VCaP (cell line): Measurements from ENCODE around the gene ZNF883.
"Not testable (repeated sequence)": the region's sequence is repeated elsewhere in the genome, so short reads cannot be mapped to it uniquely, and the experiment has no call there.

Source experiments
- H3K27ac ChIP-seq: fragments of 450-650 bp; 2 replicates; pipeline ENCODE4 v1.5.1; 2017
- TF ChIP-seq, protein P1 (sequence below): fragments of 450-650 bp; conservative IDR thresholded peaks from 2 replicates; pipeline ENCODE4 v1.5.1; 2017; ENCODE audit warnings: mild to moderate bottlenecking, moderate library complexity

The ZNF883 gene

DNA sequence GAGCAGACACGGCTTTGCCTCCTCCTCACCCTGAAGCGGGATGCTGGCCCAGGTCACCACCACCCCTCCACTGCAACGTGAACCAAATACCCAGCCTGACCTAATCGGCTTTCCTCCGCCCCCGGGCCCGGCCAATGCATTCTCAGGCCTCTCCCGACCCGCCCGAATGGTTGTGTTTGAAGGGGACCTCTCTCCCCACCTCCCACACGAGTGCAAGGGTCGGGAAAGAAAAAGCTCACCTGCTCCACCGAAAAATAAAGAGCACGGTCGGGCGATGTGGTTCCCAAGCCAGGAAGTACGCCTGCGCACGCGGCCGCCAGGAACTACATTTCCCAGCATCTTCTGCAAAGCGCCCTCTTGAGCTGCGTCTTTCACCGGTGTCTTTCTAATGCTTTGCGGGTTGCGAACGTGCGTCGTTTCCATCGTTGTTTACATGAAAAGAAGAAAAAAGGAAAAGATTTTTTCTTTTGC lies at the start of gene ZNF883:
Gene ZNF883 (minus strand): TSS at position 282 of the 471 bp plus-strand sequence.
- peak within 1 kb of the TSS; percentile 48; the same call in 1 of the 2 replicates for H3K27ac ChIP-seq
- TF ChIP-seq, protein P1, sequence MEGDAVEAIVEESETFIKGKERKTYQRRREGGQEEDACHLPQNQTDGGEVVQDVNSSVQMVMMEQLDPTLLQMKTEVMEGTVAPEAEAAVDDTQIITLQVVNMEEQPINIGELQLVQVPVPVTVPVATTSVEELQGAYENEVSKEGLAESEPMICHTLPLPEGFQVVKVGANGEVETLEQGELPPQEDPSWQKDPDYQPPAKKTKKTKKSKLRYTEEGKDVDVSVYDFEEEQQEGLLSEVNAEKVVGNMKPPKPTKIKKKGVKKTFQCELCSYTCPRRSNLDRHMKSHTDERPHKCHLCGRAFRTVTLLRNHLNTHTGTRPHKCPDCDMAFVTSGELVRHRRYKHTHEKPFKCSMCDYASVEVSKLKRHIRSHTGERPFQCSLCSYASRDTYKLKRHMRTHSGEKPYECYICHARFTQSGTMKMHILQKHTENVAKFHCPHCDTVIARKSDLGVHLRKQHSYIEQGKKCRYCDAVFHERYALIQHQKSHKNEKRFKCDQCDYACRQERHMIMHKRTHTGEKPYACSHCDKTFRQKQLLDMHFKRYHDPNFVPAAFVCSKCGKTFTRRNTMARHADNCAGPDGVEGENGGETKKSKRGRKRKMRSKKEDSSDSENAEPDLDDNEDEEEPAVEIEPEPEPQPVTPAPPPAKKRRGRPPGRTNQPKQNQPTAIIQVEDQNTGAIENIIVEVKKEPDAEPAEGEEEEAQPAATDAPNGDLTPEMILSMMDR, result 0 out of 2 replicates have a peak, but pooled peaks have one; percentile 15

GRCh38 chr9:113061072-113061850 lies 49.3 kb upstream of the ZNF883 start:
- not testable (repeated sequence) for H3K27ac ChIP-seq

DNA sequence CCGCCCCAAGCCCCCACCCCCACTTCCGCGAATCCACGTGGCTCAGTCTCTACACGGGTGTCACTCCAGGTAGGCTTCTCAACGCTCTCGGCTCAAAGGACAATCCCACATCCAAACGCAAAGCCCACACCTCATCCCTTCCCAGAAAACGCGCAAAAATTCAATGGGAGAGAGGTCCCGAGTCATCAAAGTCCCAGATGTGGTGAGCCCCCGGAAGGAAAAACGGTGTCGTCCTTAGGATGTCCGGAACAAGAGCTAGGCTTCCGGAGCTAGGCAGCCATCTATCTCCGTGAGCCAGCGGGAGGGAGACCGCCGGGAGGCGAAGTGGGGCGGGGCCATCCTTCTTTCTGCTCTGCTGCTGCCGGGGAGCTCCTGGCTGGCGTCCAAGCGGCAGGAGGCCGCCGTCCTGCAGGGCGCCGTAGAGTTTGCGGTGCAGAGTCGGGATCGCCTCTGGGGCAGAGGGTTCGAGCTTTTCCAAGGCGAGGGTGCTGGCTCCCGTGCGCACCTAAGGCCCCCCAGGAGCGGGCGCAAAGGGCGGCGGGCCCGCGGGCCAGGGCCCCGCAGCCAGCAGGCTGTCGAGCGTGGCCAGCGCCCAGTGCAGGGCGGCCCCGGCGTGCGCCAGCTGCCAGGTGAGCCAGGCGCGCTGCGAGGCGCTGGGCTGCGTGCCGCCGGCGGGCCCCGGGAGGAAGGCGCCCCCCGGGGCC lies 47.7 kb upstream of the ZNF883 start:
- not testable (repeated sequence) for H3K27ac ChIP-seq

DNA sequence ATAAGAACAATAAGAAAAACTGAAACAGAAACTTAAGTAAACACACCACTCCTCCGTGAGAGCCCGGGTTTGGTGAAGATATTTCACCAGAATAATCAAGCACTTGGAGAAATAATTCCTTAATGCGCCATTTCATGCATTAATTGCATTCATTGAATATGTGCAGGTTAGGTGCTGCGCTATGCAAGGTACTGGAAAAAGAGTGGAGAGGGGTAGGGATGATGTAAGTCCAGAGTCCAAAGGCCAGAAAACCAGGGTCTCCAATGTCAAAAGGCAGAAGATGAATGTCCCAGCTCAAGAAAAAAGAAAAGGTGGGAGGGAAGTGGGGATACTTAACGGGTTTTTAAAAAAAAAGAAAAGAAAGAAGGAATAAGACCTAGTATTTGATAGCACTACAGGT lies 45.2 kb upstream of the ZNF883 start:
- TF ChIP-seq, protein P1, result no peak
- H3K27ac ChIP-seq, result peak overlapping the region; percentile 72

DNA sequence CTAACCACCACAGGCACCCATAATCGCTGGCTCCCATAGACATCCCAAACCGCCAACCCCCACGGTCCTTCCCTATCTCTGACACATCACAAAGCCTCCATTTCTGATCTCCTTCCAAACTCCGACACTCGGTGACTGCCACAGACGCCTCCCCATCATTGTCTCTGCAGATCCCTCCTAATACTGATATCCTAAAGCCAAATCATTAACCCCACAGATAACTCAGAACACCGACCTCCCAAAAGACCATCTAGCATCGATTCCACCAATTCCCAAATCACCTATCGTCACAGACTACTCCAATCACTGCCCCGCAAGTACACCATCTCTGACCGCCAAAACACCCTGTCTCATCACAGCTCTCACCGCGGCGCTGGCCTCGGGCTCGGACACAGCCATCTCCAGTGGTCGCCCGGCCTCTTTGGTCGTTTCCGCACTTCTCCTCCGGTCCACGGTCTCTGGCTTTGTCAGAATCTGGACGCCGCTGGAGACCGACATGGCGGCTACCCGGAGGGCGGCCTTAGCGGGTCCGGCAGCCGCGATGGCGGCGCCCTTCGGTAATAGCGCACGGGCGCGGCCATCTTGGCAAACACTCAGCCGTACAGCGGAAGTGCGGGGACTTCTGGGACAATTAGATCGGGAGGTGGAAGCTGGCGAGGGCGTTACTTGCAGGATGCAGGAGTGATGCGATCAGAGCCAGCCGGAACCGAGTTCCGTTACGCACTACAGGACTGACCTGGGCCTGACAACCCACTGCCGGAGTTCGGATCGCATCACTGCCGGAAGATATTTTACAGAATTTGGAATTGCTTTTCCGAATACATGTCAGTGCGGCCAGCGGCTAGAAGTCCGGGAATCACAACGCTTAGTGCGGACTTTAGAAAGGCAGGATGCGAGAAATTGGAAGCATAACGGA lies 44.5 kb upstream of the ZNF883 start, which contains the start of gene ZFP37:
Gene ZFP37 (minus strand): TSS at position 534 of the 916 bp plus-strand sequence. CDS start 36 bp downstream, at position 498.
- peak within 1 kb of the TSS; percentile 72 for H3K27ac ChIP-seq
- TF ChIP-seq, protein P1, result no peak

DNA sequence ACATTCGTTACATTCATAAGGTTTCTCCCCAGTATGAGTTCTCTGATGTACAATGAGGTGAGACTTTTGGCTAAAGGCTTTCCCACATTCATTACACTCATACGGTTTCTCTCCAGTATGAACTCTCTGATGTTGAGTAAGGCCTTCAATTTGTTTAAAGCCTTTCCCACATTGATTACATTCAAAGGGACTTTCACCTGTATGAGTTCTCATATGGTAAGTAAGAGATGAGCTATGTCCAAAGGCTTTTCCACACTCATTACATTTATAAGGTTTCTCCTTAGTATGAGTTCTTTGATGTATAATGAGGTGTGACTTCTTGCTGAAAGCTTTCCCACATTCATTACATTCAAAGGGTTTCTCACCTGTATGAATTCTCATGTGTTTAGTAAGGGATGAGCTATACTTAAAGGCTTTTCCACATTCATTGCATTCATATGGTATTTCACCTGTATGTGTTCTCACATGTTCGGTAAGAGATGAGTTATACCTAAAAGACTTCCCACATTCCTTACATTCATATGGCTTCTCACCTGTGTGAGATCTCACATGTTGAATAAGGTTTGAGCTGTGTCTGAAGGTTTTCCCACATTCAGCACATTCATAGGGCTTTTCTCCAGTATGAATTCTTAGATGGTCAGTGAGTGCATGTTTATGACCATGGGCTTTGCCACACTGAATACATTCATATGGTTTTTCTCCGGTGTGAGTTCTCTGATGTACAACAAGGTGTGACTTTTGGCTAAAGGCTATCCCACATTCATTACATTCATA lies 31.1 kb upstream of the ZNF883 start:
- TF ChIP-seq, protein P1, result no peak
- H3K27ac ChIP-seq, result no peak overlapping the region

GRCh38 chr9:113026200-113026599 lies 14.2 kb upstream of the ZNF883 start:
- no peak overlapping the region for H3K27ac ChIP-seq
- TF ChIP-seq, protein P1, result no peak
